GM06990 (cell line): Measurements from ENCODE around the gene CASK.

Experiments used
- DNase-seq: peaks from one replicate; pipeline ENCODE4 v3.0.0-alpha.2; 2011; ENCODE audit not compliant: insufficient read length; ENCODE audit errors: extremely low read depth
- H3K27me3 ChIP-seq: replicated peaks from 2 replicates; pipeline ENCODE4 v1.6.0; 2011; ENCODE audit warnings: low read length; ENCODE audit not compliant: control insufficient read depth, insufficient read depth
- H3K36me3 ChIP-seq: 2 replicates; pipeline ENCODE4 v1.5.1; 2011; ENCODE audit warnings: low read length; ENCODE audit not compliant: control insufficient read depth, insufficient read depth
- H3K4me3 ChIP-seq: replicated peaks from 2 replicates; pipeline ENCODE4 v1.5.1; 2011; ENCODE audit warnings: low read depth, mild to moderate bottlenecking, control low read depth, low read length
- CTCF ChIP-seq: IDR thresholded peaks from 2 replicates; pipeline ENCODE4 v1.5.1; 2011; ENCODE audit warnings: low read length, control low read depth, mild to moderate bottlenecking, inconsistent platforms; ENCODE audit not compliant: insufficient read depth, poor library complexity, severe bottlenecking

CASK gene

GRCh38 chrX:41923211-41923977, at the start of gene CASK:
Gene CASK, minus strand, starts transcription at chrX:41923554. Its CDS starts 566 bp downstream, at chrX:41922988.
- TF ChIP-seq CTCF = no peak
- no peaks in the 10 kb centered on the region for H3K36me3 ChIP-seq
- no peaks in the 10 kb centered on the region; the same call in 1 of the 2 replicates for H3K27me3 ChIP-seq
- peak; percentile 83 for DNase-seq
- peak within 1 kb of the TSS; percentile 62 for H3K4me3 ChIP-seq

GRCh38 chrX:41971346-41971745, 48.0 kb upstream of the CASK start:
- DNase-seq = no peak
- no peaks in the 10 kb centered on the region for H3K27me3 ChIP-seq
- no peak overlapping the region for H3K4me3 ChIP-seq
- H3K36me3 ChIP-seq = no peaks in the 10 kb centered on the region
- no peak for TF ChIP-seq CTCF

GRCh38 chrX:41970419-41970818, 47.1 kb upstream of the CASK start:
- no peak for DNase-seq
- TF ChIP-seq CTCF = no peak
- no peaks in the 10 kb centered on the region for H3K27me3 ChIP-seq

DNA sequence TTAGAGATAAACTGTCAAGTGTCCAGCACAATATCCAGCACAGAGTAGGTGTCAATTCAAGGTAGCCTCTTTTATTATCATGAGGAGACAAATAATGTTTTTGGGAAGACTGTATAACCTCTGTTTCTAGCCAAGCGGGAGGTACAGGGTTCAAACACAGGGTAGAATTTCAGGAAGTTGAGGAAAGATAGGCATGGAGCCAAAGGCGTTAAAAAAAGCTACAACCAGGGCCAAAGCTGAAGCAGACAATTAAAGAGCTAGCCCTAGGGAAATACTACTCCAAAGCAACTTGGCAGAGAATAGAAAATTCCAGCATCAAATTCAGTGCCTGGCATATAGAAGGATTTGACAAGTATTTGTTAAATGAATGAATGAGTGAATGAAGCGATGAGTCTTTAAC, 40.0 kb upstream of the CASK start:
- H3K36me3 ChIP-seq = no peaks in the 10 kb centered on the region
- H3K27me3 ChIP-seq = no peaks in the 10 kb centered on the region
- TF ChIP-seq CTCF = no peak
- no peak overlapping the region for H3K4me3 ChIP-seq
- DNase-seq = no peak

More at GRCh38 chrX:41970419-41970818, 47.1 kb upstream of the CASK start:
- Histone ChIP-seq H3K4me3 (no peak overlapping the region), H3K36me3 (no peaks in the 10 kb centered on the region)

DNA sequence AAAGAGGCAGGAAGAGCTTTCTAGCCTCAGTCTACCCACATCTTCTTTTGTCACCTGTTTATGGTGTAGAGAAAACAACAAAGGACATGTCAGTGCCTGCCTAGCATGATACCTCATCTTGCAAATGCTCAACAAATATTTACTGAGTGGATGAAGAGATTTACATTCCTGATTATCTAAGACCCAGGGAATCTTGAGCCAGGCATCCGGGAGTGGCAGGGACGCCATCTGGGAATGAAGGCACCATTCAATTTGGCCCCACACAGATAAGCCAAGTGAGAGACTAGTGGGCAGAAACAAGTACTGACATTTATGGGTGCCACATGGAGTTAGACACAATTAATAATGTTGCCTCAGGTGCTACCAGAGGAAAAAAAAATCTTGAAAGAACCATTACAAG, 36.8 kb upstream of the CASK start:
- Histone ChIP-seq H3K36me3 (no peaks in the 10 kb centered on the region), H3K27me3 (no peaks in the 10 kb centered on the region), H3K4me3 (no peak overlapping the region)
- no peak for DNase-seq
- no peak for TF ChIP-seq CTCF

- TF ChIP-seq CTCF = no peak
- H3K36me3 ChIP-seq = no peaks in the 10 kb centered on the region
Measured at GRCh38 chrX:41958861-41959260, 35.5 kb upstream of the CASK start.

More at GRCh38 chrX:41958861-41959260, 35.5 kb upstream of the CASK start:
- no peak overlapping the region for H3K4me3 ChIP-seq
- H3K27me3 ChIP-seq = no peaks in the 10 kb centered on the region
- no peak for DNase-seq
